ENCODE data around the gene SH3BP4. TPM values are rescaled to one million over a fixed set of nuclear protein-coding genes. Genes with fewer than 3 reads are reported as not detected.

The SH3BP4 gene
- total RNA-seq, 1 donor from 2014 or later: 9.6 TPM

DNA sequence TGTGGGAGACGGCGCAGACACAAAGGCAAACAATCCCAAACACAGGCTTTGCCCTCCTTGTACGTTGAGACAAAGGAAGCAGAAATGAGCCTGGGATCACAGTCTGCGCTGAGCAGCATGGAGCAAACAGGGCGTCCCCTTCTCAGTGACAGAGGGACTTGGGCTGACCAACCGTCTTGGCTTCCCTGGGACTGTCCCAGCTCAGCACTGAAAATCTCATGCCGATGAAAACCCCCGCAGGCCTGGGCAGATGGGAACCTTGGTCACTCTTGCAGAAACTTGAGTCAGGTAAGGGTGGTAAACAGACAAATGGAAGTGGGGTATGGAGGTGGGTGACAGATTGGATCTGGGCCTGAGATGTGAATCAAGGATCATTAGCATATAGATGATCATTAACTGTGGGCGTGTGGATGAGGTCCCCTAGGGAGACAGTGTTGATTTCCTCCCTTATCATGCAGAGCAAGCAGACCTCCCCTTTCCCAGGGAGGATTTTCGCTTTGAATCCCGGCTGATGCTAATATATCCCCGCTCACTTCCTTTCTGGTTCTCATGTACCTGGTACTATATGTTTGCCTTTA lies 19.1 kb upstream of the SH3BP4 start:
- Histone ChIP-seq H3K27me3 (ENCODE audit: low read depth) (peaks cover 12% of the 10 kb centered on the region), H3K4me3 (no peak overlapping the region), H3K4me1 (no peaks in the 10 kb centered on the region), H3K36me3 (no peaks in the 10 kb centered on the region), H3K27ac (replicated peaks) (no peak overlapping the region), H3K9me3 (replicated peaks) (no peaks in the 10 kb centered on the region)
- TF ChIP-seq, protein P1, sequence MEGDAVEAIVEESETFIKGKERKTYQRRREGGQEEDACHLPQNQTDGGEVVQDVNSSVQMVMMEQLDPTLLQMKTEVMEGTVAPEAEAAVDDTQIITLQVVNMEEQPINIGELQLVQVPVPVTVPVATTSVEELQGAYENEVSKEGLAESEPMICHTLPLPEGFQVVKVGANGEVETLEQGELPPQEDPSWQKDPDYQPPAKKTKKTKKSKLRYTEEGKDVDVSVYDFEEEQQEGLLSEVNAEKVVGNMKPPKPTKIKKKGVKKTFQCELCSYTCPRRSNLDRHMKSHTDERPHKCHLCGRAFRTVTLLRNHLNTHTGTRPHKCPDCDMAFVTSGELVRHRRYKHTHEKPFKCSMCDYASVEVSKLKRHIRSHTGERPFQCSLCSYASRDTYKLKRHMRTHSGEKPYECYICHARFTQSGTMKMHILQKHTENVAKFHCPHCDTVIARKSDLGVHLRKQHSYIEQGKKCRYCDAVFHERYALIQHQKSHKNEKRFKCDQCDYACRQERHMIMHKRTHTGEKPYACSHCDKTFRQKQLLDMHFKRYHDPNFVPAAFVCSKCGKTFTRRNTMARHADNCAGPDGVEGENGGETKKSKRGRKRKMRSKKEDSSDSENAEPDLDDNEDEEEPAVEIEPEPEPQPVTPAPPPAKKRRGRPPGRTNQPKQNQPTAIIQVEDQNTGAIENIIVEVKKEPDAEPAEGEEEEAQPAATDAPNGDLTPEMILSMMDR (IDR thresholded peaks at IDR 0.05; ENCODE audit: borderline replicate concordance): no peak
- intact Hi-C loops (cut with micrococcal nuclease): no loop called here
- DNase-seq: no peak

GRCh38 chr2:234935311-234935710 lies 16.5 kb upstream of the SH3BP4 start:
- H3K4me1 ChIP-seq: no peaks in the 10 kb centered on the region
- TF ChIP-seq, protein P1 (IDR thresholded peaks at IDR 0.05; ENCODE audit: borderline replicate concordance): no peak

DNA sequence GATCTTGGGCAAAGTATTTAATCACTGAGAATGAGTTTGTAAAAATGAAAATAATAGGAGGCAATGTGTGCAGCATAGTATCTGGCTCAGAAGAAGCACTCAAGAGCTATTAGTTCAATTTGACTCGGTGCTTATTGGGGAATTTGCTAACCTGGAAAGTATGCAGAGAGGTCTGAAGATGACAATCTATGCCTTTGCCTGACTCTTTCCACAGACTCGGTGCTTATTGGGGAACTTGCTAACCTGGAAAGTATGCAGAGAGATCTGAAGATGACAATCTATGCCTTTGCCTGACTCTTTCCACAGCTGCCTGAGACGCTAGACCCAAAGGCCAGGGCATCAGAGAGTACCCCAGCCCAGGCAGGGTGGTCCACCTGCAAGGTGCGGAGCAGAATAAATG lies 12.2 kb upstream of the SH3BP4 start:
- intact Hi-C loops (cut with micrococcal nuclease): no loop called here
- TF ChIP-seq, protein P1 (IDR thresholded peaks at IDR 0.05; ENCODE audit: borderline replicate concordance): no peak
- peaks cover 23% of the 10 kb centered on the region for H3K27me3 ChIP-seq (ENCODE audit: low read depth)

More at GRCh38 chr2:234935311-234935710, 16.5 kb upstream of the SH3BP4 start:
- no peak overlapping the region for H3K27ac ChIP-seq (replicated peaks)
- intact Hi-C loops (cut with micrococcal nuclease): no loop called here
- no peak for DNase-seq
- peaks cover 13% of the 10 kb centered on the region for H3K27me3 ChIP-seq (ENCODE audit: low read depth)
- H3K9me3 ChIP-seq (replicated peaks): no peaks in the 10 kb centered on the region
- H3K36me3 ChIP-seq: no peaks in the 10 kb centered on the region
- H3K4me3 ChIP-seq: no peak overlapping the region

GRCh38 chr2:234939996-234940395 lies 11.8 kb upstream of the SH3BP4 start:
- intact Hi-C loops (cut with micrococcal nuclease): no loop called here
- no peaks in the 10 kb centered on the region for H3K4me1 ChIP-seq
- H3K9me3 ChIP-seq (replicated peaks): peaks cover 12% of the 10 kb centered on the region
- no peak overlapping the region for H3K27ac ChIP-seq (replicated peaks)
- DNase-seq: no peak
- no peak overlapping the region for H3K4me3 ChIP-seq
- TF ChIP-seq, protein P1 (IDR thresholded peaks at IDR 0.05; ENCODE audit: borderline replicate concordance): no peak
- peaks cover 23% of the 10 kb centered on the region for H3K27me3 ChIP-seq (ENCODE audit: low read depth)
- no peaks in the 10 kb centered on the region for H3K36me3 ChIP-seq

More for the DNA sequence above, 12.2 kb upstream of the SH3BP4 start:
- no peak for DNase-seq
- Histone ChIP-seq H3K4me3 (no peak overlapping the region), H3K27ac (replicated peaks) (no peak overlapping the region), H3K36me3 (no peaks in the 10 kb centered on the region), H3K4me1 (no peaks in the 10 kb centered on the region), H3K9me3 (replicated peaks) (peaks cover 12% of the 10 kb centered on the region)

DNA sequence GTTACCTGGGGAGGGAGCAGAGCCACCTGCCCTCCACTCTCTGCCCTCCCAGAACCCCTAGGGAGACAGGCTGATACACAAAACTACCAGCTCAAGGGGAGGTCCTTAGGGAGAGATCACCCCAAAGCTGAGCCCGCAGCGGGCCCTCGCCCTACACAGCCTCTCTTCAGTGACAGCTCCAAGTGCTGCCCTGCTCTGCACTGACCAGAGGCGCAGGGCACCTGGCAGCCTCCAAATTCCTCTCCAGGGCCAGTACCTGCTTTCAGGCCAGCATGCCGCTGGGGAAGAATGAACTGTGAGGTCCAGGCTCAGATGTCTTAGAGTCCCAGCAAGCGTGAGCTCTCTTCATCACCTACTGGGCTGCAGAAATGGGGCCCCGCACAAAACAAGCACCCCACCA lies 11.3 kb upstream of the SH3BP4 start:
- TF ChIP-seq, protein P1 (IDR thresholded peaks at IDR 0.05; ENCODE audit: borderline replicate concordance): no peak
- intact Hi-C loops (cut with micrococcal nuclease): no loop called here
- Histone ChIP-seq H3K9me3 (replicated peaks) (peaks cover 12% of the 10 kb centered on the region), H3K4me3 (no peak overlapping the region), H3K36me3 (no peaks in the 10 kb centered on the region), H3K4me1 (no peaks in the 10 kb centered on the region), H3K27ac (replicated peaks) (no peak overlapping the region), H3K27me3 (ENCODE audit: low read depth) (peaks cover 23% of the 10 kb centered on the region)
- no peak for DNase-seq
